HT-29 (cell line): ENCODE measurements around the gene CLDN24. TPM values are rescaled to one million over a fixed set of nuclear protein-coding genes. Genes with fewer than 3 reads are reported as not detected.

Experiments
- DNase-seq: peaks from one replicate; pipeline ENCODE4 v3.0.0-alpha.2; 2015; ENCODE audit warnings: low spot score
- total RNA-seq: library from RNA; depleted of rRNA; stranded (reverse); fragments of >200 nt; shearing (Covaris generic); gene quantifications from 2 replicates; pipeline ENCODE4 v1.2.3, GENCODE V29; 2014; rRNA removed

Gene CLDN24
- total RNA-seq = not detected in 2 replicates

- DNase-seq = no peak
Observed at GRCh38 chr4:183322326-183322725, at the start of gene CLDN24. Gene CLDN24, minus strand, starts transcription at chr4:183322426. Its CDS starts 0 bp downstream, at chr4:183322426.

GRCh38 chr4:183370786-183371185 lies 48.6 kb upstream of the CLDN24 start:
- no peak for DNase-seq

DNA sequence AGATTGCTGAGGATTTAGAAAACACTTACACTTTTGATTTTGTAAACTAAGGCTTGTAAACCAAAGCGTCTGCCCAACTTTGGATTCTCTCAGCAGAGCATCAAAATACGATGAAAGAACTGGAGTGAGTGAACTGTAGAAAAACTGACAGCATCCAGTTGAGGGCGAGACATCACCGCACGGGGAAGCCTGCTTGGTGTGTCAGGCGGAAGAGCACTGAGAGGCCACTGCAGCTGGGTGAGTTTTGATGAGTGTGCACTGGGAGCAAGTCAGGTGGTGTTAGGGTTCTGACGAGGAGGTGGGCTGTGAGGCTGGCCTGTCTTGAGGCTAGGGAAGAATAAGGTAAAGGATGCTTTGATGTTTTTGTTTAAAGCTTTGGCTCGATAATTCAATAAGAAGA lies 46.8 kb upstream of the CLDN24 start:
- DNase-seq = no peak

DNA sequence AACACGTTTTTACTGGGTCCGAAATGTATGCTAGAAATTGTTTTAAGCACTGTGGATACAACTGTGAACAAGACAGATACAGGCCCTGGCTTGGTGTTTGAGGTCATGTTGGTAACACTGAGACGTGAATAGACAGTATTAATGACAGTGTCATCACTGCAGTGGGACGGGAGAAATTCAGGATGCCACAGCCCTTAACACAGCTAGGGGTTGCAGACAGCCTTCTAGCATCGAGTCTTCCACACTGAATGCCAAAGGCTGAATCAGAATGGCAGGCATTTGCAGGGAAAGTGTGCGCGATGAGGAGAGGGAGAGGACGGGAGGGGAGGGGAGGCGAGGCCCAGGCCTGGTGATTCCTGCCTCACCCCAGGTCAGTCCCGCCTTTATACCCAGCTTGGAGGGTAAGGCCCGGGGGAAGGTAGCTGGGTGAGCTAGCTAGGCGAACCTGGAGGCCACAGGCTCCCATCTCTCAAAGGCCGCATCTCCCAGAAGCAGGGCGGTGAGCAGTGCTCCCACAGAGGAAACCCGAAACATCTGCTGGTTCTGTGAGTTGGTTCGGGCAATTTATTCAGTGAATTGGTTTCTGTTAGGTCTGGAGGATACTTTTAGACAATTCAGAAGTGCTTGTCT lies 44.1 kb upstream of the CLDN24 start:
- no peak for DNase-seq

DNA sequence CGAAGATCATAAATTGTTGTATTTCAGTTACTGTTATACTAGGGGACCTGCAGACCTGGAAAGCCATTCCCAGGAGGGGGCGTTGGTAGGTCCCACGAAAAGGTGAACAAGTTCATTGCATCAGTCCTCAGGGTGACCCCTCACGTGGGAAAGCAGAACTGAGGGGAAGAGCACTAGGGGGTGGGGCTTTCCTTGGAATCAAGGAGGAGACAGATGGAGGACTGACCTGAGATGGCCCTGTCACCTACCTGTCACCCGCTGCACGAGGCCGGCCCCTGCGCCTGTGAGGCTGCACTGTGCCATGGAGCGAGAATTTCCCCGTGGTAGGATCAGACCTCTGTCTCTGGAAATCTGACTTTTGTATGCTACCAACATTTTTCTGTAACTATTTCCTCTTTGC lies 41.8 kb upstream of the CLDN24 start:
- DNase-seq = no peak

- DNase-seq = peak; percentile 12
Observed at GRCh38 chr4:183362916-183363542, 40.8 kb upstream of the CLDN24 start.

DNA sequence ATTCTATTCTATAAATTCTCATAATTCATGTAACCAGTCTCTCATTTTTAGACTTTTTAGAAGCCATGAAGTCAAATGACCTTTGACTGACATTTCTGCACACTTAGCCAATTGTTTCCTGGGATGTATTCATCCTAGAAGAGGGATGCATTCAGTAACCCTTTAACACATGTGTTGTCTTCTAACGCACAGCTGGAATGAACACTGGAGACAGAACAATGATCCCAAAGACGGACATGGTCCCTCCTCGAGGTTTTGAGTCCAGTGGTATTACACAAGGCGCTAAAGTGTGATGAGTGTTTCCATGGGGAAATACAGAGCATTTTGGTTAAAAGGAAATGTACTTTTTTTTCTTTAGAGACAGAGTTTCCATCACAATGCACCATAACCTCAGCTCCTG lies 39.8 kb upstream of the CLDN24 start:
- no peak for DNase-seq

- no peak for DNase-seq
Observed at GRCh38 chr4:183360161-183360919, 38.1 kb upstream of the CLDN24 start.

DNA sequence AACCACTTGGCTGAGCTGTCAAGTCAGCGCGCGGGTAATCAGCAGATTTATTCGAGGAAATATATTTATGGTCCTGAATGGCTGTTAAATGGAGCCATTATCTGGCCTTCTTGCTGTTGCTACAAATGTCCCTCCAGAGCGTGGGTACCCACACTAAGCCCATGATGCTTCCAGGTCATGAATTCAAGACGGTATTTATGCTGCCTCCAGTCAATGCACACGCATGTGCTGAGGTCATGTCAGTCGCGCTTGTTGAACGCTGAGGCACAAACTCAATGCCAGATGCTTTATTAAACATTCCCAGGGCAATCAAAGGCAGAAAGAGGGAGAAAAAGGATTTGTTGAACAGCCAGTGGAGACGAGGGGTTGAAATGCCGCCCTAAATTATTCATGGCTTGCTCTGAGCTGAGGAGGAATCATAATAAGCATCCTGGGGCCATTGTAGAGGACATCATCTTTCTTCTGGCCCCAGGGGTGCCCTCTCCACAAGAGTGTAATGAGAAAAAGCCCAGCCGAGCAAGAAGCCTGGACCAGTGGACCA lies 36.1 kb upstream of the CLDN24 start:
- DNase-seq = no peak

- no peak for DNase-seq
Observed at GRCh38 chr4:183356931-183357675, 34.9 kb upstream of the CLDN24 start.

GRCh38 chr4:183356173-183356830 lies 34.1 kb upstream of the CLDN24 start:
- no peak for DNase-seq

DNA sequence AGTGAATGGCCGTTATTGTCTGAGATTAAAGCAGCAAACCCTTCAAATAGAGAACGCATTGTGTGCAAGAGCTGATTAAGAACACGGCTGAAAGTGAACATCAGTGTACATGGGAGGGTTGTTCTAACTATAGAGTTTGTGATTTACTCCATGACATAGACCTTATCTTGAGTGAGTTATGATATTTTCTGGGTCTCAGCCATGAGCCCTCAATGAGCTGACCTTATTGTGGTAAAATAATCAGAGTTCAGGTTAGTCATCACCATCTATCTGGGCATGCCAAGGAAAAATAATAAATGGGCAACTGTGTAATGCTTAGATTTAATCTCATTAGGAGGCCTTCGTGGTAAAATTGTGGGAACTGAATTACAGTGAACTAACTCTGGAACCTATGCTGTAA lies 33.2 kb upstream of the CLDN24 start:
- peak; percentile 11 for DNase-seq

- no peak for DNase-seq
Observed at GRCh38 chr4:183354219-183354618, 32.0 kb upstream of the CLDN24 start.

DNA sequence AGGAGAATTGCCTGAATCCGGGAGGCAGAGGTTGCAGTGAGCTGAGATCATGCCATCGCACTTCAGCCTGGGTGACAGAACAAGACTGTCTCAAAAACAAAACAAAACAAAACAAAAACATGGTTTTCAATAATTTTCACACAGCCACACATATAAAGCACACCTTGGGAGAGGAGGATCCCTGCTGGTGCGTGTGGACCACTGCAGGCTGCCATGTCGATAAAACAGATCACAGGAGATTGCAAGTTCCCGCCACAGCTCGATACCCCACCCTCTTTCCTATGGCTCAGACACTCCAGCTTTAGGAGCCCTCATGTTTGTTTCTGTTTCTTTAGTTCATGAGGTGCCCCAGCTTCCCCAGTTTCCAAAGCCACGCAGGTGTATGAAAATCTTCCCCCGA lies 31.3 kb upstream of the CLDN24 start:
- no peak for DNase-seq

- no peak for DNase-seq
Observed at GRCh38 chr4:183352546-183352945, 30.3 kb upstream of the CLDN24 start.

- DNase-seq = no peak
Observed at GRCh38 chr4:183350317-183351071, 28.3 kb upstream of the CLDN24 start.

GRCh38 chr4:183349673-183350072 lies 27.4 kb upstream of the CLDN24 start:
- DNase-seq = no peak

- DNase-seq = no peak
Observed at GRCh38 chr4:183348706-183349659, 26.8 kb upstream of the CLDN24 start.

- DNase-seq = no peak
Observed at GRCh38 chr4:183348136-183348535, 25.9 kb upstream of the CLDN24 start.
